Mesodermal cell (in vitro differentiated cells): Measurements from ENCODE around the gene PRDX1.
"Not testable (repeated sequence)": the region's sequence is repeated elsewhere in the genome, so short reads cannot be mapped to it uniquely, and the experiment has no call there.

Source experiments
- H3K27ac ChIP-seq: 2 replicates; pipeline ENCODE4 v1.7.0; 2013; ENCODE audit warnings: mild to moderate bottlenecking, low read depth, low read length, moderate library complexity; ENCODE audit not compliant: severe bottlenecking
- H3K36me3 ChIP-seq: 2 replicates; pipeline ENCODE4 v1.7.1; 2013; ENCODE audit warnings: mild to moderate bottlenecking, low read length, moderate library complexity; ENCODE audit not compliant: control insufficient read depth, insufficient read depth
- H3K4me1 ChIP-seq: one replicate; pipeline ENCODE4 v1.7.1; 2013; ENCODE audit warnings: mild to moderate bottlenecking, low read length; ENCODE audit not compliant: insufficient read depth, control insufficient read depth, poor library complexity, severe bottlenecking
- H3K4me3 ChIP-seq: 2 replicates; pipeline ENCODE4 v1.7.0; 2013; ENCODE audit warnings: low read length, control low read depth, mild to moderate bottlenecking; ENCODE audit not compliant: insufficient read depth, poor library complexity, severe bottlenecking; ENCODE audit errors: extremely low read depth
- H3K9me3 ChIP-seq: 2 replicates; pipeline ENCODE4 v1.7.1; 2013; ENCODE audit warnings: mild to moderate bottlenecking, low read length, moderate library complexity; ENCODE audit not compliant: control insufficient read depth
- WGBS, 2 experiments: methylation state at CpG; one replicate each; pipeline ENCODE4 v1.1.5; 2013; ENCODE audit warnings: missing lambda C conversion rate in 2 of 2; ENCODE audit not compliant: insufficient coverage in 2 of 2; 5-methylcytosine and 5-hydroxymethylcytosine counted together

Gene PRDX1

GRCh38 chr1:45488666-45489377, 32.9 kb downstream of the PRDX1 start:
- Histone ChIP-seq H3K36me3 (no peaks in the 10 kb centered on the region), H3K4me1 (no peaks in the 10 kb centered on the region), H3K27ac (no peak overlapping the region), H3K4me3 (no peak overlapping the region), H3K9me3 (no peaks in the 10 kb centered on the region)
- WGBS, 2 experiments, result 56 to 68% methylated on average over 4 to 6 of the region's 10 CpGs

- no peaks in the 10 kb centered on the region for H3K36me3 ChIP-seq
- no peak overlapping the region for H3K27ac ChIP-seq
- no peaks in the 10 kb centered on the region for H3K9me3 ChIP-seq
- no peaks in the 10 kb centered on the region for H3K4me1 ChIP-seq
- no peak overlapping the region for H3K4me3 ChIP-seq
These were observed 35.7 kb downstream of the PRDX1 start for GRCh38 chr1:45485949-45486348.

- Histone ChIP-seq H3K9me3 (no peaks in the 10 kb centered on the region), H3K27ac (no peak overlapping the region)
- 80% methylated on average over 1 of the region's 5 CpGs; no CpG with 5 or more reads in 1 of the 2 experiments for WGBS, 2 experiments
These were observed 42.5 kb downstream of the PRDX1 start for GRCh38 chr1:45479039-45479748.

GRCh38 chr1:45478121-45478814, 43.4 kb downstream of the PRDX1 start:
- no peak overlapping the region for H3K27ac ChIP-seq
- no CpG with 5 or more reads among the region's 4 CpGs for WGBS, 2 experiments
- H3K4me3 ChIP-seq, result no peak overlapping the region
- no peaks in the 10 kb centered on the region for H3K36me3 ChIP-seq
- H3K9me3 ChIP-seq, result no peaks in the 10 kb centered on the region
- no peaks in the 10 kb centered on the region for H3K4me1 ChIP-seq

More at GRCh38 chr1:45479039-45479748, 42.5 kb downstream of the PRDX1 start:
- Histone ChIP-seq H3K36me3 (no peaks in the 10 kb centered on the region), H3K4me1 (no peaks in the 10 kb centered on the region), H3K4me3 (no peak overlapping the region)

GRCh38 chr1:45477646-45478045, 44.0 kb downstream of the PRDX1 start:
- 89 to 95% methylated on average over 3 of the region's 3 CpGs for WGBS, 2 experiments
- Histone ChIP-seq H3K9me3 (no peaks in the 10 kb centered on the region), H3K27ac (no peak overlapping the region), H3K4me1 (no peaks in the 10 kb centered on the region), H3K4me3 (no peak overlapping the region), H3K36me3 (no peaks in the 10 kb centered on the region)

- H3K27ac ChIP-seq, H3K4me3 ChIP-seq, H3K4me1 ChIP-seq, H3K36me3 ChIP-seq, H3K9me3 ChIP-seq: not testable (repeated sequence)
- 90 to 97% methylated on average over 6 of the region's 6 CpGs for WGBS, 2 experiments
These were observed 47.5 kb downstream of the PRDX1 start for GRCh38 chr1:45474194-45474593.

GRCh38 chr1:45473302-45473701, 48.4 kb downstream of the PRDX1 start:
- H3K4me1 ChIP-seq, result no peaks in the 10 kb centered on the region
- no peaks in the 10 kb centered on the region for H3K36me3 ChIP-seq
- no peak overlapping the region for H3K4me3 ChIP-seq
- WGBS, 2 experiments, result no CpG with 5 or more reads among the region's 2 CpGs
- H3K27ac ChIP-seq, result no peak overlapping the region
- no peaks in the 10 kb centered on the region for H3K9me3 ChIP-seq

GRCh38 chr1:45470306-45470798, 51.3 kb downstream of the PRDX1 start:
- no peaks in the 10 kb centered on the region for H3K9me3 ChIP-seq
- H3K4me3 ChIP-seq, result no peak overlapping the region
- no peaks in the 10 kb centered on the region for H3K4me1 ChIP-seq
- H3K36me3 ChIP-seq, result no peaks in the 10 kb centered on the region
- WGBS, 2 experiments, result no CpG with 5 or more reads among the region's 2 CpGs
- no peak overlapping the region for H3K27ac ChIP-seq

GRCh38 chr1:45467353-45467752, 54.3 kb downstream of the PRDX1 start:
- H3K27ac ChIP-seq, H3K4me3 ChIP-seq, H3K4me1 ChIP-seq, H3K9me3 ChIP-seq, H3K36me3 ChIP-seq: not testable (repeated sequence)
- 87 to 96% methylated on average over 3 to 6 of the region's 9 CpGs for WGBS, 2 experiments

GRCh38 chr1:45465277-45465676, 56.4 kb downstream of the PRDX1 start:
- no peaks in the 10 kb centered on the region for H3K4me1 ChIP-seq
- no peaks in the 10 kb centered on the region for H3K36me3 ChIP-seq
- no peaks in the 10 kb centered on the region for H3K9me3 ChIP-seq
- H3K27ac ChIP-seq, result no peak overlapping the region
- H3K4me3 ChIP-seq, result no peak overlapping the region
